Measurements from ENCODE around the gene MAPT. TPM values are rescaled to one million over a fixed set of nuclear protein-coding genes. Genes with fewer than 3 reads are reported as not detected.

MAPT gene
- polyA plus RNA-seq, 3 donors = 7.1 to 8.1 (median 7.4) TPM

DNA sequence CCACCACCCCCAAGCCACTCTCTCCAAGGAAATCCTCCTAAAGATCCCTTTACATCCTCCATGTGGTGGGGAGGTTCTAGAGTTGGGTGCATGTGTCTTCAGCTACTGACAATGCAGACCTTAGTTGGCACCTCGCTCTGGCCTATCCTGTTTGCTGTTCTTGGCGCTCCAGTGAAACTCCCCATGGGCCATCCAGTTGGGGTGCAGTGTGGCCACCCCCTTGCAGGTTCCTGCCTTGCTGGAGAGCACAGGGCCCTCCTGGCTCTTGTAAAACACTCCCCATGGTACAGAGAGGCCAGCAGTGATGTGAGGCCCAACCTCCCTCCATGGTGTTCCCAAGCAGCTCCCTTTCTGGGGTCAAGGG lies 82.0 kb downstream of the MAPT start:
- no peak for DNase-seq (ENCODE audit: extremely low read depth in 1 of 11, low read depth in 9 of 11, low spot score in 4 of 11)

DNA sequence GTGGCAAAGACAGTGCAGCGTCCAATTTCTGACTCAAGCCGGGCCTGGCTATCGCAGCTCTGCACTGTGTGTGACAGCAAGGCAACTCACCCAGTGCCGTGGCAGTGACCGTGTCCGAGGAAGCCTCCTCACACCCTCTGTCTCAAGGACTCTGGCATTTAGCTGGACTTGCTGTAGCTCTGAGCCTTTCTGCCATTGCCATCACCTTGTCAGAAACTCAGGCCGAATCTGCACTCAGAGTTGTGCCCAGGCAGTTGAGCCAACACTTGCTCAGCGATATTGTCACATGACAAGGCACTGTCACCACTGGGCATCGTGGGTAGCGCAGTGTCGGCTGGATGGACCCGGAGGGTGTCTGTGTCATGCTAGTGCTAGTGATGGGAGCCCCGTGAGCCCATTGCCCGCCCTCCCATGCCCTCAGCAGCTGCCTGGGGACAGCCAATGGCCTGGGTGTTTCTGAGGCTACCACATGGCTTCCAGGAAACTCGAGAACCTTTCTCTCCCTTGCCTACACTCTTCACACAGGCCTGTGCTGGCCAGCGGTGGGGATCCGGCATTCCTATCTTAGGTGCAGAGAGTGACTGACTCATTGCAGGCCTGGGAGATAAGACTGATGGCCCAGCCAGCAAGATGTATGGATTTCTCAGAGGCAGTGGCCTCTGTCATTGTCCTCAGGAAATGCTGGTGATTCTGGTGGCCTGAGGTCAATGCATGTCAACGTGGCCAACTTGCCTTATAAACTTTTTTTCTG lies 82.6 kb downstream of the MAPT start:
- DNase-seq (ENCODE audit: extremely low read depth in 1 of 11, low read depth in 9 of 11, low spot score in 4 of 11) = no peak

DNA sequence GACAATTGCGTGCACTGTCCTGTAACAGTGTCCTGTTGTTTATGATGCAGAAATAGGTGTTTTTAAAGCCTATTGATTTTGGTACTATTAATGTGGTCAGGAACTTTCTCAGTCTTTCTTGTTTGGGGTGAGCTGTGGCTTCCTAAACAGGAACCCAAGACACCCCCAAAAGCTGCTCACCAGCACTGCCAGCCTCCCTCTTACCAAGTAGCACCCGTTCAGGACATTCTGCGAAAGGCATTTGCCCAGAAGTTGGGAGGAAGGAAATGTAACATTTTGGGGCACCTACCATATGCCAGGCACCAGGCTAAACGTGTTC lies 83.1 kb downstream of the MAPT start:
- no peak for DNase-seq (ENCODE audit: extremely low read depth in 1 of 11, low read depth in 9 of 11, low spot score in 4 of 11)

DNA sequence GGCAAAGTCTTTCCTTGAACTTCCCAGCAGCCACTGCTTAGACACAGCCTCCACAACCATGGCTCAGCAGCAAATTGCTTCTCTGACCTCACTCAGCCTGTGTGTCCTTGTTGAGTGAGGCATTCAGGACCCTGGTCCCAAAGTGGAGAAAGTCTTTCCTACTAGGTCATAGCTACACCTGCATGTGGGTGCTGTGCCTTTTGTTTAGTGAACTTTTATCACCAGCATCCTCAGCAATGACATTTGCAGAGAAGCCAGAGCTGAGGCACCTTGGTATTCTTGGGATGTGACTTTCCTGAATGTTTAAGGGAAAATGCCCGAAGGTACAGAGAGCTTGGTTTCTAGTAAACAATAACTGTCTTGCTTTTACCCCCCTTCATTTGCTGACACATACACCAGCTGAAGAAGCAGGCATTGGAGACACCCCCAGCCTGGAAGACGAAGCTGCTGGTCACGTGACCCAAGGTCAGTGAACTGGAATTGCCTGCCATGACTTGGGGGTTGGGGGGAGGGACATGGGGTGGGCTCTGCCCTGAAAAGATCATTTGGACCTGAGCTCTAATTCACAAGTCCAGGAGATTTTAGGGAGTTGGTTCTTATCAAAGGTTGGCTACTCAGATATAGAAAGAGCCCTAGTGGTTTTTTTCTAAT lies 83.7 kb downstream of the MAPT start:
- DNase-seq (ENCODE audit: extremely low read depth in 1 of 11, low read depth in 9 of 11, low spot score in 4 of 11) = no peak

DNA sequence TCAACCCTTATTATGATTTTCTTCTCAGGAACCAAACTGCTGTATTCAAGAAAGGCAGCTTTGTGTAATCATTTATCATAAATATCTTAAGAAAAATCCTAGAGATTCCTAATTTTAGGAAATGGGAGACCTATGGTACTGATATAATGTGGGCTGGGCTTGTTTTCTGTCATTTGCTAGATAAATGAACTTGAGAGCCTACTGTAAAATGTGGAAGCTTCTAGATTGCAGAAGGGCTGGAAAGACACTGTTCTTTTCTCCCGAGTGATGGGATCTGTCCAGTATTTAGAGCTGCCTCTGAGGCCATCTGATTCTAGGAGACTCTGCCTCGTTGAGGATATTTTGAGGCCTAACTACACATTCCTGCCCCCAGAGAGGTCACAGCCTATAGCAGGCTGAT lies 84.8 kb downstream of the MAPT start:
- no peak for DNase-seq (ENCODE audit: extremely low read depth in 1 of 11, low read depth in 9 of 11, low spot score in 4 of 11)

DNA sequence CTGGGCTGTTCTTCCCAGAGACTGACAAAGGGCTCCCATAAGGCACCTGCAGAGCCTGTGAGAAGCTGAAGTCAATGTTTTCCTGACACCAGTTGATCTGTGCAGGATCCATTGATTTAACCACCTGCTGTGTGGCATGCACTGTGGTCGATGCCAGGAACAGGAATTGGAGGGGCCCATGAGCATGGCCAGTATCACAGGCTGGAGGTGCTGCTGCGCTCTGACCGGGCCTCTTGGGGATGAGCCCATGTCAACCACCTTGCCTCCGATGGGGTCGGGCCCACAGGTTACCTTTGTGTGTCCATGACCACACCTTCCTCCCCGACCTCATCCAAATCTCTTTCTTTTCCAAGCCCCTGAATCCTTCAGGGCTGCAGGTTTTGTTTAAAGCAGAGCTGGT lies 86.5 kb downstream of the MAPT start:
- no peak for DNase-seq (ENCODE audit: extremely low read depth in 1 of 11, low read depth in 9 of 11, low spot score in 4 of 11)

DNA sequence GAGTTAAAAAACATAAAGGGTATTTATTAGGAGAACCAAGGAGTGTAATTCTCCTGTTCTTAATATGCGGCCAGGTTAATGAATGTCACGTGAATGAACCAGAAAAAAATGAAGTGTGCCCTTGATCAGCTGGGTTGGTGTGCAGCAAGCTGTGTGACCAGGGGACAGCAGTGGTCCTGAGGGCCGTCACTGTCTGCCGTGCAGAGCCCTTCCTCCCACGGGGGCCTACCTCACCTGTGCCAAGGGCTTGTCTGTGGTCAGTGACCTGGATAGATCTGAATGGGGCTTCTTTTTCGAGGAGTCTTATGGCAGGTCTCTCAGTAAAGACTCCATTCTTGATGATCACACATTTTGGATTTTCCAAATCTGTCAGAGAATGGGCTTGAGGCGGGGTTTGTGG lies 87.0 kb downstream of the MAPT start:
- DNase-seq (ENCODE audit: extremely low read depth in 1 of 11, low read depth in 9 of 11, low spot score in 4 of 11) = no peak

DNA sequence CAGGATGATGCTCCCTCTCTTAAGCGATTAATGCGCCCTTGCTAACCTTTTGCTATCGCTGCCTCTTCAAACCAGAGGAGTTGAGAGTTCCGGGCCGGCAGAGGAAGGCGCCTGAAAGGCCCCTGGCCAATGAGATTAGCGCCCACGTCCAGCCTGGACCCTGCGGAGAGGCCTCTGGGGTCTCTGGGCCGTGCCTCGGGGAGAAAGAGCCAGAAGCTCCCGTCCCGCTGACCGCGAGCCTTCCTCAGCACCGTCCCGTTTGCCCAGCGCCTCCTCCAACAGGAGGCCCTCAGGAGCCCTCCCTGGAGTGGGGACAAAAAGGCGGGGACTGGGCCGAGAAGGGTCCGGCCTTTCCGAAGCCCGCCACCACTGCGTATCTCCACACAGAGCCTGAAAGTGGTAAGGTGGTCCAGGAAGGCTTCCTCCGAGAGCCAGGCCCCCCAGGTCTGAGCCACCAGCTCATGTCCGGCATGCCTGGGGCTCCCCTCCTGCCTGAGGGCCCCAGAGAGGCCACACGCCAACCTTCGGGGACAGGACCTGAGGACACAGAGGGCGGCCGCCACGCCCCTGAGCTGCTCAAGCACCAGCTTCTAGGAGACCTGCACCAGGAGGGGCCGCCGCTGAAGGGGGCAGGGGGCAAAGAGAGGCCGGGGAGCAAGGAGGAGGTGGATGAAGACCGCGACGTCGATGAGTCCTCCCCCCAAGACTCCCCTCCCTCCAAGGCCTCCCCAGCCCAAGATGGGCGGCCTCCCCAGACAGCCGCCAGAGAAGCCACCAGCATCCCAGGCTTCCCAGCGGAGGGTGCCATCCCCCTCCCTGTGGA lies 88.6 kb downstream of the MAPT start:
- DNase-seq (ENCODE audit: extremely low read depth in 1 of 11, low read depth in 9 of 11, low spot score in 4 of 11) = no peak

DNA sequence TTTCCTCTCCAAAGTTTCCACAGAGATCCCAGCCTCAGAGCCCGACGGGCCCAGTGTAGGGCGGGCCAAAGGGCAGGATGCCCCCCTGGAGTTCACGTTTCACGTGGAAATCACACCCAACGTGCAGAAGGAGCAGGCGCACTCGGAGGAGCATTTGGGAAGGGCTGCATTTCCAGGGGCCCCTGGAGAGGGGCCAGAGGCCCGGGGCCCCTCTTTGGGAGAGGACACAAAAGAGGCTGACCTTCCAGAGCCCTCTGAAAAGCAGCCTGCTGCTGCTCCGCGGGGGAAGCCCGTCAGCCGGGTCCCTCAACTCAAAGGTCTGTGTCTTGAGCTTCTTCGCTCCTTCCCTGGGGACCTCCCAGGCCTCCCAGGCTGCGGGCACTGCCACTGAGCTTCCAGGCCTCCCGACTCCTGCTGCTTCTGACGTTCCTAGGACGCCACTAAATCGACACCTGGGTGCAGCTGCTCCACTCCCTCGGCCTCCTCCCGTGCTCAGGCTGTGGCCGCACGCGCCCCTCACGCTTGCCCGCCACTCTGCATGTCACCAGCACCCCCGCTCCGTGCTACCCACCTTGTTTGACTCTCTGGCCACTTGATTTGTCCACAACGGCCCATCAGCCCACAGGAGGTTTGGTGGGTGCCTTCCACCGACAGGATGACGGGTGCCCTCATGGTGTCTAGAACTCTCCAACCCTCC lies 89.4 kb downstream of the MAPT start:
- DNase-seq (ENCODE audit: extremely low read depth in 1 of 11, low read depth in 9 of 11, low spot score in 4 of 11) = no peak

DNA sequence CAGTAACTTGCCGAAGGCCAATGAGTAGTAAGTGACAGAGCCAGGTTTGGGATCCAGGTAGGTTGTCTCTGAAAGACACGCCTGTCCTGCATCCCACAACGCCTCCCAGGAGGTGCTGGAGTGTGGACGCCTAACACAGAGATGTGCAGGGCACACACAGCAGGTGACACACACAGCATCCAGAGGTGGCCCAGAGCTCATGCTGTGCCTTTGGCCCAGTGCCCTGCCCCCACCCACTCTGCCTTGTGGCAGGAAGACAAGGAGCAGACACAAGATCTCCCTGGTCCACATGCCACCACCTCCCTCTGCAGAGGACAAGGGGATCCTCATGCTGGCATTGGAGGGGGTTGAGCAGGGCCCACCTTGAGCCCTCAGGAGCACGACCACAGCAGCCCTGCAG lies 90.0 kb downstream of the MAPT start:
- DNase-seq (ENCODE audit: extremely low read depth in 1 of 11, low read depth in 9 of 11, low spot score in 4 of 11) = no peak

DNA sequence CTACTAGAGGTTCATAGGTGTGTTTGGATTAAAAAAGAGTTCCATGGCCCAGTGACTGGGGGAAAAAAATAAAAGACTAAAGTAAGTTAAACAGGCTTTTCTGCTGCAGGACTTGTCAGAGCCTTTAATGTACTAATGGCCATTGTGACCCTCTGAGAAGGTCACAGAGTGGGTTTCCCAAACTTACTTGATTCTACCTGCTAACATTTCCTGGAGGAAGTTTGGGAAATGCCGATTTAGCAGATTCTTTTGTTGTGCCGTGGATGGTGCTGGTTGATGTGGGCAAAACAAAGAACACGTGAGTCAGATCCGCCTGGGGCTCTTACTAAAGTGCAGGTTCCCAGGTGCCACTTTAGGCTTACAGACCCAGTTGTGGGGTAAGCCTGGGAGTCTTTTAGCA lies 91.1 kb downstream of the MAPT start:
- DNase-seq (ENCODE audit: extremely low read depth in 1 of 11, low read depth in 9 of 11, low spot score in 4 of 11) = no peak

DNA sequence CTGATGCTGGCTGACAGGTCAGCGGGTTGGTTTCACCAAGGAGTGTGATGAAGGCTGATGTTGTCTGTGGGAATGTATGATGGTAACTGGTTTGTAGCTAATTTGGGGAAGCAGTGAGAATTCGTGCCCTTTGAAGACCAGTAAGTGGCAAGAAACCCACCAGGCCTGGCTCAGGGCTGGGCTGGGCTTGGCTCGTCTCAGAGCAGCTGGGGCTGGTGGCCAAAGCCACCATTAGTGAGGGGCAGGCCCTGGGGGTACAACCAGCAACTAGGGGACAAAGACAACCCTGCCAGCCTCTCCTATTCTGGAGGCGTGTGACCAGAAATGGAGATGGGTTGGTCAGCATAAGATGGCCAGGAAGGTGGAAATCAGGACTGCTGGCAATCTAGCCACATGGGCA lies 91.7 kb downstream of the MAPT start:
- no peak for DNase-seq (ENCODE audit: extremely low read depth in 1 of 11, low read depth in 9 of 11, low spot score in 4 of 11)

DNA sequence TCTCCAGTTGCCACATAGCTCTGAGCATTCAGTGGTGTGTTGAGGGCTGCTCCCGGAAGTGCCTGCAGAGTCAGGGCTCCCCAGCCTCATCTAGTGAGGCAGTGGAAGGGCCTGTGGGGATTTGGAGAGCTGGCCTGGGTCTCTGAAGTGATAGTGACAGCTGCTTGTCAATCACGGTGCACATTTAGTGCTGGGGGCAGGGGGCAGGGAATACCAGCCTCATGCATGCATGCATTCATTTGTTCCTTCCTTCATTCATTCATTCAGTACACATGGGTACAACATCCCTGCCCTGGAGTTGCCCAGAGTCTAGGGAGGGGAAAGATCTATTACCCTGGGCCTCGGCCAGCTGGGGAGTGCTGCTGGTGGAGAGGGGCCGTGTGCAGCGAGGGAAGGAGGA lies 93.4 kb downstream of the MAPT start:
- DNase-seq (ENCODE audit: extremely low read depth in 1 of 11, low read depth in 9 of 11, low spot score in 4 of 11) = no peak

DNA sequence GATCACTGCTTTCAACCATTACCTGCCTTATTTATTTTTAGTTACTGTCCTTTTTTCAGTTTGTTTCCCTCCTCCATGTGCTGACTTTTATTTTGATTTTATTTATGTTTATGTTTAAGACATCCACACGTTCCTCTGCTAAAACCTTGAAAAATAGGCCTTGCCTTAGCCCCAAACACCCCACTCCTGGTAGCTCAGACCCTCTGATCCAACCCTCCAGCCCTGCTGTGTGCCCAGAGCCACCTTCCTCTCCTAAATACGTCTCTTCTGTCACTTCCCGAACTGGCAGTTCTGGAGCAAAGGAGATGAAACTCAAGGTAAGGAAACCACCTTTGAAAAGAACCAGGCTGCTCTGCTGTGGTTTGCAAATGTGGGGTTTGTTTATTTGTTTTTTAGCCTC lies 95.4 kb downstream of the MAPT start:
- DNase-seq (ENCODE audit: extremely low read depth in 1 of 11, low read depth in 9 of 11, low spot score in 4 of 11) = no peak

DNA sequence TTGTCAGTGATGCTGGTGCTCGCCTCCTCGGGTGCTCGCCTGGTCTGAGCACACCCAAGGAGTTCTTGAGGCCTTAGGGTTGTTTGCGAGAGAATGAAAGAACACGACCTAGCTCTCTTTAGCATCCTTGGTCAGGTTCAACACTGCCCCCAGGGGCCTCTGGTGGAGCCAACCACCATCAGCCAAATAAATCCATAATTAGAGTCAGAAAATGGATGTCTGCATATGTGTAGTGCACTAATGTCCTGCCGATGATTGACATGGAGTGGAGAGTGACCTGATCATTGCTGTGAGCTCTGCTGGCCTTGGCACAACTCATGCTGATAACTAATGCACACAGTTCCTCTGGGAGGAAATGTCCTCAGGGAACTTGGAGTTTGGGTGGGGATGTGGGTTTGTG lies 96.5 kb downstream of the MAPT start:
- no peak for DNase-seq (ENCODE audit: extremely low read depth in 1 of 11, low read depth in 9 of 11, low spot score in 4 of 11)

DNA sequence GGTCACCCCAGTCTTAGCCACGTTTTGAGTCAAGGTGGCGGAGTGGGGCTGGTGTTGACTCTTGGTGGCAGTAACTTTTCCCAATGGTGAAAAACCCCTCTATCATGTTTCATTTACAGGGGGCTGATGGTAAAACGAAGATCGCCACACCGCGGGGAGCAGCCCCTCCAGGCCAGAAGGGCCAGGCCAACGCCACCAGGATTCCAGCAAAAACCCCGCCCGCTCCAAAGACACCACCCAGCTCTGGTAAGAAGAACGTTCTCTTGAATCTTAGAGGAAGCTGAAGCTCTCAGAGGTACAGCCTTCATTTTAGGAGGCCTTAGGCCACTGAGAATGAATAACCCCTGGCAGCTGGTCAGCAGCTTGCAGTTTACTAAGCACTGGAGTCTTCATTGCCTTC lies 97.0 kb downstream of the MAPT start:
- no peak for DNase-seq (ENCODE audit: extremely low read depth in 1 of 11, low read depth in 9 of 11, low spot score in 4 of 11)

DNA sequence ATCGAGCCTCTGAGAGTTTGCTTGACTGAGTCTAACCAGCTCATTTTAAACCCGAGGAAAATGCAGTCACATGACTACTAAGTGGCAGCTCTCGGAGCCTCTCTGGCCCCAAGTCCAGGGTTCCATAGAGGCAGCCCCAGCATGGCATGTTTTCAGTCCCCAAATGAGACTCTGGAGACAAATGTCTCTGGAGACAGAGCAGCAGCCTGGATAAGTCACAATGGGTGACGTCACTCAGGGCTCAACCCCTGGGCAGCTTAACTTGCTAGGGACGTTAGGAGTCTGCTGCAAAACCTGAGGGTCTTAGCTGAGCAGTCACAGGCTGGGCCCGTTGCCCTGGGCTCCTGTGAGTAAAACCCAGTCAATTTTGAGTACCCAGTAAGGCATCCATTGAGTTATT lies 97.8 kb downstream of the MAPT start:
- DNase-seq (ENCODE audit: extremely low read depth in 1 of 11, low read depth in 9 of 11, low spot score in 4 of 11) = no peak

DNA sequence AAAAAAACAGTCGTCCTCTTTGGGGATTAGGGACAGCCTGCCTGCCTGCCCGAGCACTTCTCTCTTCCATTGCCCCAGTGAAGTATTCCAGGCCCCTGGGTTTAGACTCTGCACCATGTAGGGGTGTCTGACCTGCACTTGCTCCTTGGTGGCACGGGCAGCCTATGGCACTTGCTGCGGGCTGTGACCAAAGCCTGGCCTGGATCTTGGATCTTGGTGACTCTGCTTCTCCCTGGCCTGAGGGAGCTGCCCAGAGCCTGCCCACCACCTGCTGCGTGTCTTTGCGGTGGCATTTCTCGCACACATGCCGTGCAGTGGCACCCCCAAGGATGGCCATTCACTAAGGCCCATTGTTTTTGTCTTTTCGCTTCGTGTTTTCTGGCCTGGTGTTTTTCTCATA lies 98.5 kb downstream of the MAPT start:
- DNase-seq (ENCODE audit: extremely low read depth in 1 of 11, low read depth in 9 of 11, low spot score in 4 of 11) = no peak

DNA sequence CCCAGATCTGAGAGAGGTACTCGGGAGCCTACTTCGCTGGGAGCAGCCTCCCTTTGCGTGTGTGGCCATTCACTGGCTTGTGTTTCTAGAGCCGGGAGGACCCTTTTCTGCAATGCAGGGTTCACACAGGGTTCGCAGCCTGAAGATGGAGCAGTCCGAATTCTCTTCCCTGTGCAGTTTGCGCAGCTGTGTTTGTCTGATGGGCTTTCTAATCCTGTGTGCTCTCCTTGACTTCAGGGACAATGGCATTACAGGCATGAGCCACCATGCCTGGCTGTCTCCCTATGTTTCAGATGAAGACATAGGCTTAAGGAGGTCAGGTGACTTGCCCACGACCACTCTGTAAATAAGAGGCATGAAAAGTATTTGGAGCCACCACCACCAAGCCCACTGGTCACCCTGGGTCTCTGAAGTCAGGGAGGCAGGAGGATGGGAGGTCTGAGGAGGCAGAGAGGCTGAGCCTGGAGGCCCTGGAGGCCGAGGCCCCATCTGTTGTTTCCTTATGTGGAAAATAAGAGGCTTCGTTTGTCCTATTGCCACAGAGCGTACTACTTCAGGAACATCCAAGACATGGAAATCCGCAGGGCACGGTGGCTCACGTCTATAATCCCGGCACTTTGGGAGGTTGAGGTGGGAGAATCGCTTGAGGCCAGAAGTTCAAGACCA lies 99.7 kb downstream of the MAPT start:
- DNase-seq (ENCODE audit: extremely low read depth in 1 of 11, low read depth in 9 of 11, low spot score in 4 of 11) = no peak

Data from renal cortex interstitium (tissue), 11 donors.